Stimulated activated CD4-positive, alpha-beta T cell treated with anti-CD3 and anti-CD28 coated beads, Interleukin-12 subunit alpha, Interleukin-12 subunit beta, amount 100 ng/mL, for 48 hours (primary cell): ENCODE measurements around the gene COL23A1.

ENCODE experiments used
- DNase-seq, 3 donors: peaks; one replicate each; pipeline ENCODE4 v3.0.0-alpha.2; 2020; ENCODE audit warnings: low read depth in 2 of 3, low spot score in 1 of 3

Gene COL23A1

DNA sequence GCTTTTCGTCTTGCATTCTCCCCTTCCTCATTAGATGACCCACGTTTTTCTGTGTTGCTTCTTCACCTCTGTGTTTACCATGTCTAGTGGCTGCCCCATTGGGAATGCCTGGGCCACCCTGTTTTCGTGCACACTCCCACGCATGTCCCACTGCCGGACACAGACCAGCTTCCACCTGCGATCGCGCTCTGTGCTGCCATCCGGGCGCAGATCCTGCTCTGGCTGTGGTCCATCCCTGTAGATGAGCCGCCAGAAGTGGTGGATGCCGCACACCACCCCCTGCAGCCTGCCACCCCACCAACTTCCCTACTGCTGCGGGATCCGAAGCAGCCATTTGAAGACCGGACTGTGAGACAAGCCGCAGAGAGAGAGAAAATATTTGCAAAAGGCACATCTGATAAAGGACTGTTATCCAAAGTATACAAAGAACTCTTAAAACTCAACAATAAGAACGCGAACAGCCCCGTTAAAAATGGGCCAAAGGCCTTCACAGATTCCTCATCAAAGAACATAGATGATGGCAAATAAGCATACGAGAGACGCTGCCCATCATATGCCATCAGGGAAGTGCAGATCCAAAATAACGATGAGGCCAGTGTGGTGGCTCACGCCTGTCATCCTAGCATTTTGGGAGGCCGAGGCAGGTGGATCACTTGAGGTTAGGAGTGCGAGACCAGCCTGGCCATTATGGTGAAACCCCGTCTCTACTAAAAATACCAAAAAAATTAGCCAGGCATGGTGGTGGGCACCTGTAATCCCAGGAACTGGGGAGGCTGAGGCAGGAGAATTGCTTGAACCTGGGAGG, 163.7 kb downstream of the COL23A1 start:
- no peak for DNase-seq

DNA sequence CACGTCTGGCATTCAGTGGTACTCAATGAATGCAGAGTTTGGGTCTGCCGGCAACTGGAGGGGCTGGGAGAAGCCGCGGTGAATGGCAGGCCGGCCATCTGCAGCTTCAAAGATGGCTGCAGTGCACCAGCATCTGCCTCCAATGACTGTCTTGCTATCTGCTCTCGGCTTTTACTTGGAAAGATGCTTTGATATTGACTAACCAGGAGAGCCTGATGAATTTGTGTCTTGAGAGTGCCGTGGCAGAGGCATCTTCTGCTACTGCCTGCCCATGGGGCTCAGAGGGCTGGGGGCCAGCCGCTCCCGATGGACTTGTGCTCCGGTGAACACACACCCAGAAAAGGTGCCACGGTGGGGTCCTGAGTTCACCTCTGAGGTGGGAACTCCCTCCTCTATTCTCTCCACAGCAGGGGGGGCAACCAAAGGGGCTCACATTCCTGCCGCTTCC, 164.5 kb downstream of the COL23A1 start:
- DNase-seq = no peak

DNA sequence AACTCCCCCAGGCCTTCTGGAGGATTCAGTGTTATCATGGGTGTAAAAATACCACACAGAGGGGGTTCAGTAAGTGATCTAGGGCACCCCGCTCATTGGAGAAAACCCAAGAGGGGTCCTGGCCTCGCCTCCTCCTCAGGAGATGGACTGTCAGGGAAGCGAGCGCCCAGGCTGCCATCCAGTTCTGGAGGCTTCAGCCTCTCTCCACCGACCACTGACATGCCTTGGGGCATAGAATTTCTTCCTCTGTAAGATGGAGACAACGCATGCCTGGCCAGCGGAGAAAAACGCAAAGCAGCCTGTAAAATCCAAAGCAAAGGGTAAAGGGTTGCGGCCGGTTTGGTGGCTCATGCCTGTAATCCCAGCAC, 165.4 kb downstream of the COL23A1 start:
- DNase-seq = no peak

DNA sequence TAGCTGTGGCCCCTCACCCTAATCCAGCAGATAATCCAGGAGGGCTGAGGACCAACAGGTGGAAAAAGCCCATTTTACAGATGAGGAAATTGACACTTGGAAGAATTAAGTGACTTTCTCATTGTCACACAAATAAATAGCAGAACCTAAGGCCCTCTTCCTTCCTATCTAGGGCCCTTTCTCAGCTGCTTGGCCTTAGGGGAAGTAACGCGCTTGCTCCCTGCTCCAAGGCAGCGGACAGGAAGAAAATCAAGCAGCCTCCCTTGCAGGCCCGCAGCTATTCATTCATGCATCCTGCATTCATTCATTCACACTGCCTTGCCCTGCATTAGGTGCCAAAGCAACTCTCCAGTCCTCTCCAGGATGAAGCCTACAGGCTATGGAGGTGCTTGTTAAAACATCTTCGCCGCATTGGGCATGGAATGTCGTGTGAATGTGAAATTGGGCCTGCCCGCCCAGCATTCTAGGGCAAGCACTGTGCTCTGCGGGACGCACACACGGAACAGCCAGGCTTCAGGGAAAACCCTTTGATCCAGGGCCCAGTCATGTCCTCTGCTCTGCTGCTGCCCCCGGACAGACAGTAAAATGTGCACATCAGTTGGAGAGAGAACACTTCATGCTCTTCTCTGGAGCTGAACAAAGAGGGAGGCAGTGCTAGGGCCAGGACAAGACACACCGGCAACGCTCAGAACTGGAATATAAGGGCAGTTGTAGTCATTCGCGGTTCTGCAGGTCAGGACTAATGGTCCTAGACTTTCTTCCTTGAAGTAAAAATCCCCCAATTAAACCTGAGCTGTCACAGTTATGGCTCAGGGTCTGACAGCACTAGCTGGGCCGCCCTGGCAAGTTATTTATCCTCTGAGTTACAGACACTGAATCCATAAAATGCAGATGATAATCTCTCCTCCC, 166.0 kb downstream of the COL23A1 start:
- DNase-seq = no peak

DNA sequence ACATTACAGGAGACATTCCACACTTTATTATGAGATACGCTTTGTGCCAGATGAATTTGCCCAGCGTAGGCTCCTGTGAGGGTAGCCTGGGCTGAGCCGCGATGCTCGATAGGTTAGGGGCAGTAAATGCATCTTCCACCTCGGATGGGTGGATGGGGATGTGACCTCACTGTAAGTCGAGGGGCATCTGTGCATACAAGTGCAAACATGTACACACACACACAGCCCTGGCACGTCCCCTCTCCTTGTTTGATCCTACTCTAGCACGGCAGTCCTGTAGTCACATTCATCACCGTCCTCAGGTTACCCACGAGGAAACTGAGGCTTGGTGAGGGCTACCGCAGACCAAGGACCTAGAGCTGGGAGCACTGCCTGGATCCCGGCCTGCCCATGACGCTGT, 166.8 kb downstream of the COL23A1 start:
- no peak for DNase-seq

DNA sequence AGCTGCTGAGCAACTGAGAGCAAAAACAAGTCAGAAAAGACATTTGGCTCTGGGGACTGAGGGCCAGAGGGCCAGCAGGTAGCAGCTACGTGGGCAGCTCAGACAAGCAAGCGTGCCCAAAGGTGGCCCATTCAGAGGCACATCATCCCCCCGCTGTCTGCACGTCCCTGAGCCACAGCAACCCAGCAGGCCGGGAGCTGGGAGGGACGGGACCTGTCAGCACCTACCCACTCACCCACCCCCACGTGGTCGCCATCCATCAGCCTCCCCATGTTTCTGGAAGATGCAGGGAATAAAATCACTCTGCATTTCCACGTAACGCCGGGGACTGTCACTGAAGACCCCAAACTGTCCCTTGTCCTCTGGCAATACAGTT, 167.8 kb downstream of the COL23A1 start:
- DNase-seq = no peak

DNA sequence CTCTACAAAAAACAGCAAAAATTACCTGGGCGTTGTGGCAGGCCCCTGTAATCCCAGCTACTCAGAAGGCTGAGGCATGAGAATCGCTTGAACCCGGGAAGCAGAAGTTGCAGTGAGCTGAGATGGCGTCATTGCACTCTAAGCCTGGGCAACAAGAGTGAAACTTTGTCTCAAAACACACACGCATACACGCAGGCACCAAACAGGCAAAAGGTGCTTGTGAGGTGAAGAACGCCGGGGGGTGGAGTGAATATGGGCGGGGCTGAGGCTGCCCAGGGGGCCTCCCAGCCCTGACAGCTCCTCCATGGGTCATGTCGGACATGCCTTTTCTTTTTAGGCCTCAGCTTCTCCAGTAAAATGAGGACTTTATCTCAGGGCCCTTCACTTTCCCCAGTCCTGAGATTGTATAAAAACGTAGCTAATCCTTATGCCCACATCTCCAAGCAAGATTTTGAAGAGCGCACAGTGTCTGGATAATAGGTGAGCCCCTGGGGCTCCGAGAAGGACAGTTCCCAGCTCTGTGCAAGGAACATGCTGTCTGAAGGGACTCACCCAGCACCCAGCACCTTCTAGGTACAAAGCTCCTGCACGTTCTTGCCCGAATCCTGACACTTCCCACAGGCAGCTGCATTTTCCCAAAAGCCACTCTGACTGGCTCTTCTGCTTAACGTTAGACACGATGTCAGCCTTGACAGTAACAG, 168.3 kb downstream of the COL23A1 start:
- DNase-seq = no peak

DNA sequence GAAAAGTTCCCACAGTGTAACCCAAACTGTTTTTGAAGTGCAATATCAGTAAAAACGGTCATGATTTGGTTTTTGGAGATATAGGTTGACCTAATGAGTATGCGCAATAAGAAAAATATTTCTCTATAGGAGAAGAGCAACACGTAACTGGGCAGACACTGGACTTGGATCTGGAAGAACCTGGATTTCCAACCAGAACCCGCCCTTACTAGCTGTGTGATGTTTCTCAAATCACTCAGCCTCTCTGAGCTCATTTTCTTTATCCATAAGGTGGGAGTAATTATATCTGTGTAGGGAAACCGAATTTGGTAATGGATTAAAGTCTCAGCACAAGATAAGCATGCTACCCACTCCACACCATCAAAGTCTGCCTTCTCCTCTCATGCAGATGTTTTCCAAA, 169.1 kb downstream of the COL23A1 start:
- DNase-seq = no peak

DNA sequence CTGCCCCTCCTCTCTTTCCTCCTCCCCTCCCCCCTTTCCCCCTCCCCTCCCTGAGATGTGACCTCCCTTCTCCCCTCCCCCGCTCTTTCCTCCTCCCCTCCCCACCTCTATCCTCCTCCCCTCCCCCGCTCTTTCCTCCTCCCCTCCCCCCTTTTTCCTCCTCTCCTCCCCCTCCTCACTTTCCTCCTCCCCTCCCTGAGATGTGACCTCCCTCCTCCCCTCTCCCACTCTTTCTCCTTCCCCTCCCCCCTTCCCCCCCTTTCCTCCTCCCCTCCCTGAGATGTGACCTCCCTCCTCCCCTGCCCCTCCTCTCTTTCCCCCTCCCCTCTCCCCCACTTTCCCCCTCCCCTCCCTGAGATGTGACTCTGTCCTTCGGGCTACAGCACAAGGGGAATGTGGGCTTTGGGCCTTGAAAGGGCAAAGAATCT, 169.8 kb downstream of the COL23A1 start:
- no peak for DNase-seq

DNA sequence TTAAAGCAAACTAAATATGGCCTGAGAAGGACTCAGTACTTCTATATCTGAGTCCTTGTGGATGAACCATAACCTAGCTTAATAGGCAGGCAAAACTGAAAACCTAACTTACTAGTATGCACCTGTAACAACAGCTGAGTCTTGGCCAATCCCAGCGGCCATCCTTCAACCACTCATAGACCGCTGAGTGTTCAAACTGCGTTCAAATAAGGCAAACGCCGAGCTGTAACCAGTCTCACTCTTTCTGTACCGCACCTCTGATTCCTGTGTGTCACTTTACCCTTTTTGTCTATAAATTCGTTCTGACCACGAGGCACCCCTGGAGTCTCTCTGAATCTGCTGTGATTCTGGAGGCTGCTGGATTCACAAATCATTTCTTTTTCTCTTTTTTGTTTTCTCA, 170.5 kb downstream of the COL23A1 start:
- no peak for DNase-seq

DNA sequence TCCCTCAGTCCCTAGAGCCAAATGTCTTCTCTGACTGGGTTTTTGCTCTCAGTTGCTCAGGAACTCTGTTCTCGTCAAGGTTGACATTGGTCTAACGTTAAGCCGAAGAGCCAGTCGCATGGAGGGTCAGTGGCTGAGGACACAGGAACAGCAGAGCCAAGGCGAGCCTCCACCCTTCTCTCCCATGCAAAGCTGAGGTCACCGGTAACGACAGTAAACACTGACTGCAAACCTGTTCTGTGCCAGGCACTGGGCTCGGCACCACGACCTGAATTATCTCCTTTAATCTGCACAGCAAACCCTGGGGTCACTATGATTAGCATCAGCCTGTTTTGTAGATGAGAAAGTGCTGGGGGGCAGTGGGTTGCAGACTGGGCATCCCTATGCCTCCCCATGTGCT, 171.0 kb downstream of the COL23A1 start:
- DNase-seq = no peak

DNA sequence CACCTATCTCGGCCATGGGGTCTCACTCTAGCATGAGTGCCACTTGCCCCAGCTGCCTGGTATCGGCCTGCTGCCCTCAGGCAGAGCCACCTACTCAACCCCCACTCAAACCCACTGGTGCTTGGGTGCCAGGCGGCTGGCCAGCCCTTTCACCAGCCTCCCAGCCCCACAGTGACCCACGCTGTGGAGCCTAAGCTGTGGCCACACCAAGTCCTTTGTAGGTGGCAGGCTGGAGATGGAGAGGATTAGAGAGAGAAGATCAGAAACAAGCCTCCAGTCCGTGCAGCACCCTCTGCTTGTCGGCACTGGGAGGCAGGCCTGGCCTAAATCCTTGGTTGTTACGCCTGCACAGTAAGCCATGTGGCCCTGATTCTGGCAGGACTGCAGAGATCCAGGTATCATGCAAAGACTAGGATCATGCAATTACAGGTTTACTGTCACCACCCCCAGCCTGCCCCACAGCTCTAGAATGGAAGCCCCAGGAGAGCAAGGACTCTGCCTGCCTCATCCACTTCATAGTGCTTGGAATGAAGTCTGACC, 171.7 kb downstream of the COL23A1 start:
- DNase-seq = no peak

DNA sequence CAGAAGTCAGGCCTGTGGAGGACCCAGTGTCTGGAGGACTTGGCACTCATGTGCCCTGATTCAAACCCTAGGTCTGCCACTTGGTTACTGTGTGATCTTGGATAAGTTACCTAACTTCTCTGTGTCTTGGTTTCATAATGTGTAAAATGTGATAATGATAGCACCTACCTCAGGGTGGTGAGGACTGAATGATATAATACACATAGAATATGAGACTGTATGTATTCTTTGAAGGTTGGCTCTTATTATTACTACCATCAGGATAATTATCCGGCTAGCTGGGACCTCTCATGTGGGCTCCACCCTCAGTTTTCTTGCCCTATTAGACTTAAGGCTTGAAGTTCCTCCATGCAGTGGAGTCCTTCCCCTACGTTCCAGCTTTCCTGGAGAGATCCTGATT, 172.2 kb downstream of the COL23A1 start:
- no peak for DNase-seq

DNA sequence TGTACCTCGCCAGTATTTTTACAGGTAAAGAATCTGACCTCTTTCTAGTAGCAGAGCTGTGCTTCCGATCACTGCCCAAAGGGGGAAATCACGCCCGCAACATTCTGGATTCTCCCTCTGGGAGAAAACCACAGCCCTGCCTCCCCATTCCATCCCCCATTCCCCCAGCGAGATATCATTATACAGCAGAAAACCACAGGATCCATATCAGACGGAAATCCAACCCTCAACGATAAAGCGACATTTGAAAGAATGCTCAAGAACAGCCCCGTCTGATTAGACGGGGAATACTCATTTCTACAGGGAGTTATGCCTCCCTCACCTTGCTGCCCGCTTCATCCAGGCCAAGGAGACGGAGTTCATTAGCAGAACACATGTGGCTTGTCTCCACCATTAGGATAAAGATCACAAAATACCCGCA, 172.8 kb downstream of the COL23A1 start:
- DNase-seq = no peak

DNA sequence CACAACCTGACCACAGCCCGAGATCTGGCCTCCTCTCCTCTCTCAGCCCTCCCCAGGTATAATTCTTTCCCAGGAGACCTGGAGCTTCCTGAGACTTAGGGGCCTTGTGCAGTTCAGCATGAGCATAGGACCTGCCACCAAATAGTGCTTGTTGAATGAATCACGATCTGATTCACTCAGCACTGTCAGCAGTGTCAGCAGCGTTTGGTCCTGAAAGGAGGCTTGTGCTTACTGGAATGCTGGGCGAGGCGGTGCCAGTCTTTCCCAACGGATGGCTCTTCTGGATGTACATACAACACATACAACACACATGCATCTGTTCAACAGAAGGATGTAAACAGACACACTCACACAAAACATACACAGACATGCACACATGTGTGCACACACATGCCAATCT, 173.3 kb downstream of the COL23A1 start:
- DNase-seq = no peak

DNA sequence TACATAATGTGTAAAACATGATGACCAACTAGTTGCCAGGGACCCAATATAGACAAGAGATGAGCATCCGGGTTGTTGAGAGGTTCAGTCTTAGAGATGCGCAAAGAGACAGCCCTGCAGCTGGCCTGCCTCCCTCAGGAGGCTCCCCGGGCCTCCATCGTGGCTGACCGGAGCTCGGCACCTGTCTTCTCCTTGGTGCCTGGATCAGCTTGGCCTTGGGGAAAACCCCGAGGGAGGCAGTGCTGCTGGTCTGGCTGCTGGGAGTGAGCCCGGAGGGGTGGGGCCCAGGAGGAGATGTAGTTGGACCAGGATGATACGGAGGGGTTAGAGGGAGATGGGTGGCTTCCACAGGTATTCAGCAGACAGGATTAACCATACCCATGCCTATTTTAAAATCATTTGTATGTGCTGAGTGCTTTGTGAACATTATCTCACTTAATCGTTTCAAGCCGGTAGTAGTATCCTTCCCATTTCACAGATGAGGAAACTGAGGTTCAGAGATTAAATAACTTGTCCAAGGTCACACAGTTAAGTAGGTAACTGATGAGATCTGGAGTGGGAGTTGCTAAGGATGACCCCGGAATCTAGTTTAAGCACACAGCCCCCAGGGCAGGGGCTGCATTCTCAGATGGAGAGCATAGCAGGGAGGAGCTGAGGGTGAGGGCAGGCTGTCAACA, 173.8 kb downstream of the COL23A1 start:
- DNase-seq = no peak

DNA sequence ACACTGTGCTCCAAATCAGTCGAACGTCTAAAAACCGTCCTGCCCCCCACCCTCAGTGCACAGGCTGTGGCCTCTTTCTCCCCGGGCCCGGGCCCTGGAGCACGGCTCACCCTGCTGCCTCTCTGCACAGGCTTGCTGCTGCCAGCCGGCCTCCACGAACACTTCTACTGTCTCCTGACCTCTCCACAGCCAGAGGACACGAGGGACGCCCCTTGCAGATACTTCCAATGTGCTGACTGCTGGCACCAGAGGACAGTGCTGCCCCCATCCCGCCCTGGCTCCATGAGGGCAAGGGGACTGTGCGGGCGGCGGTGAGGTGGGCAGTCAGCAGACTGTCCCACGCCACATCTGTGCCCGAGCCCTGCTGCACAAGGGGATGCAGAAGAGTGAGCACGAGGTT, 174.8 kb downstream of the COL23A1 start:
- no peak for DNase-seq

DNA sequence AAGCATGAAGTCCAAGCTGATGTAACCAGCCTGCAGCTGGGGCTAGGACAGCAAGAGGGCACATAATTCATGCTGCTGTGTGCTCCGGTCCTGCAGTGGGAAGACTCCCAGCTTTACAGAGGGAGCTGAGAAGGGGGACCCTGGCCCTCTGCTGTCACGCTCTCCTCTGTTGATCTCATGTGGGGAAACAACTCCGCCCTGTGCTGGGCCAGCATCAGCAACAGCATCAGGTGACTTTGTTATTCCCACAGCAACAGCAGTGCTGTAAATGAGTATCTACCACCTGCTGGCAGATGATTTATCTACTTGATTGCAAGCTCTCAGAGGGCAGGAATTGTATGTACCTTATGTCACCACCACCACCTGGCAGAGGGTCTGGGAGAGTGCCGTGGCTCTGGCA, 176.2 kb downstream of the COL23A1 start:
- no peak for DNase-seq

DNA sequence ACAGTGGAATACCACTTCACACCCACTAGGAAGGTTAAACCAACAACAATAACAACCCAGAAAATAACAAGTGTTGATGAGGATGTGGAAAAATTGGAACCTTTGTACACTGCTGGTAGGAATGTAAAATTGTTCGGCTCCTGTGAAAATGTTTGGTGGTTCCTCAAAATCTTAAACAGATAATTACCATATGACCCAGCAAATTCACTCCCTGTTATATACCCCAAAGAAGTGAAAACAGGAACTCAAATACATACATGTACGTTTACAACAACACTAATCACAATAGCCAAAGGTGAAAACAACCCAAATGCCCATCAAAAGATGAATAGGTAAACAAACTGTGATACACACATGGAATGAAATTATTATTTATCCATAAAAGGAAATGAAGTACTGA, 179.1 kb downstream of the COL23A1 start:
- no peak for DNase-seq

DNA sequence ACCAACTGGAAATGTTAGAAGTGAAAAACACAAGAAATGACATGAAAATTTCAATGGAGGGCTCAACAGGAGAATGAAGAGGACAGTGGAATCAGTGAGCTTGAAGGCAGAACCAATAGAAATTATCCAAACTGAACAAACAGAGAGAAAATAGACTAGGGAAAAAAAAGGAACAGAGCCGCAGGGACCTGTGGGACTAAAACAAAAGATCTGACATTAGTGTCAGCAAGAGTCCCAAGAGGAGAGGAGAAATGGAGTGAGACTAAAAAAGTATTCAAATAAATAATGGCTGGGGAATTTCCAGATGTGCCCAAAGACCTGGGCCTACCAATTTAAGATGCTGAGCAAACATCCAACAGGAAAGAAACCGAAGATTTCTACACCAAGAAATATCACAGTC, 182.5 kb downstream of the COL23A1 start:
- DNase-seq = no peak

DNA sequence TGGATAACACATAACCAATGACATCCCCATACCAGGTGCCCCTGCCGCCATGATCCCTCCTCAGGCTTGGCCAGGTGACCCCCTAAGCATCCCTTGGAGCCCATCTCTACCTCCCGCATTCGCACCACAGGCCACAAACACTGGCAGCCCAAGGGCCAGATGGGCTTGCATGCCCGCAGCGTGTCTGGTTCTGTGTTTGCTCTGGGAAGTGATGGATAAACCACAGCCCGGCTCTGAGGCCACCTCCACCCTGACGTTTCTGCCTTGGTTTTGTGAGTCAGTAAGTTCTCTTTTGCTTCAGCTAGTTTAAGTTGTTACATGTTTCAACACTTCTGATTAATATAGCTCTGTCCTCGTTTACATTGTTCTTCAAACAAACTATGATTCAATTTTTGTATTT, 185.2 kb downstream of the COL23A1 start:
- DNase-seq = no peak
